Measurements from ENCODE around the gene RNF181.
"Not testable (repeated sequence)": the region's sequence is repeated elsewhere in the genome, so short reads cannot be mapped to it uniquely, and the experiment has no call there.

- not testable (repeated sequence) for TF ChIP-seq CBX5 (IDR thresholded peaks at IDR 0.05; ENCODE audit: low read depth, low read length); CTCF (IDR thresholded peaks at IDR 0.05; ENCODE audit: control extremely low read depth in 1 of 3, insufficient read depth in 1 of 3, low read depth in 1 of 3, low read length in 3 of 3); EZH2 (IDR thresholded peaks at IDR 0.05; ENCODE audit: low read depth, low read length, severe bottlenecking); TAF1 (IDR thresholded peaks at IDR 0.05; ENCODE audit: low read depth, low read length); KDM5A (IDR thresholded peaks at IDR 0.05; ENCODE audit: low read length); POLR2A (IDR thresholded peaks at IDR 0.05; ENCODE audit: control extremely low read depth in 1 of 2, low read depth in 2 of 2, low read length in 2 of 2); BRCA1 (IDR thresholded peaks at IDR 0.05; ENCODE audit: low read depth, low read length); ZNF274 (IDR thresholded peaks at IDR 0.05; ENCODE audit: borderline replicate concordance, extremely low read depth, low read length); RXRA (IDR thresholded peaks at IDR 0.05; ENCODE audit: insufficient read depth, low read depth, low read length); ATF3 (IDR thresholded peaks at IDR 0.05; ENCODE audit: insufficient read depth, low read depth, low read length); NANOG (IDR thresholded peaks at IDR 0.05; ENCODE audit: insufficient read depth, low read depth, low read length, poor library complexity, severe bottlenecking); EGR1 (IDR thresholded peaks at IDR 0.05; ENCODE audit: borderline replicate concordance, low read depth, low read length); MAX (IDR thresholded peaks at IDR 0.05)
Measured at GRCh38 chr2:85604133-85604444, 8.5 kb downstream of the RNF181 start.

All from H1 (cell line).